GM21515 (cell line): Measurements from ENCODE around the gene TUG1.

Experiments
- ATAC-seq: cut with Tn5 transposase; IDR thresholded peaks from one replicate; pipeline ENCODE4 v1.9.1; 2021; ENCODE audit not compliant: unreplicated experiment

TUG1 gene

GRCh38 chr22:30996462-30996861, 27.4 kb downstream of the TUG1 start:
- no peak for ATAC-seq

GRCh38 chr22:30998329-30998728, 29.3 kb downstream of the TUG1 start:
- no peak for ATAC-seq

GRCh38 chr22:31001124-31001770, 32.2 kb downstream of the TUG1 start:
- no peak for ATAC-seq

GRCh38 chr22:31005535-31005934, 36.5 kb downstream of the TUG1 start:
- no peak for ATAC-seq

- no peak for ATAC-seq
Observed at GRCh38 chr22:31019191-31019930, 50.3 kb downstream of the TUG1 start.

GRCh38 chr22:31020334-31020733, 51.3 kb downstream of the TUG1 start:
- ATAC-seq, result no peak

GRCh38 chr22:31022516-31022915, 53.5 kb downstream of the TUG1 start:
- ATAC-seq, result no peak
